ENCODE measurements around the gene FAM8A1. TPM values are rescaled to one million over a fixed set of nuclear protein-coding genes. Genes with fewer than 3 reads are reported as not detected.

The FAM8A1 gene
- total and polyA plus RNA-seq, 9 of the 15 experiments (the other 6 are each of a cell fraction or from before 2014, with no cell fraction given), result 4.9 to 23.6 (median 14.2) TPM

DNA sequence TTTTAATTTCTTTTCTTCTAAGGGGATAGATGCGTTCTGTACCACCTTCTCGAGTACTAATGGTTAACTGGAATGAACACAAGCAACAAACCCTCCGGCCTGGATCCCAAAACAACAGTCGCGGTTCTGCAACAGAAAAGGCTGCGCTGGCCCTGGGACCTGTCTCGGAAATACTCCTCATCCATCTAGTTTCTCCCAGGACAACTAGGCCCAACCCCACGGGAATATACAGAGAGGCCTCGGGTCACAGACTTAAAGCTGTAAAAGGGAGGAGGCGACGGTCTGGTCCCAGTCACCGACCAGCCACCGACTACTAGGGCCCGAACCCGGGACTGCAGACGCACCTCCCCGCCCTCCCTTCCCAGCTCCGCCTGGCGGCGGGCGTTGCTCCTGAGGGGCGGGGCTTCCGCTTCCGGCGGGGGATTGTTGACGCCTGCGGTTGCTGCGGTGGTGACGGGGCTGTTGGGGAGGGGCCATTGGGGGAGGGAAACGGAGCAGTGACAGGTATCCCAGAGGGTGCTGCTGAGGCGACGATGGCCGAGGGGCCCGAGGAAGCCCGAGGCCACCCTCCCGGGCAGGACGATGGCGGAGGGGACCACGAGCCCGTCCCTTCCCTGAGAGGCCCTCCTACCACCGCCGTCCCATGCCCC lies at the start of gene FAM8A1 (continued):
- TF ChIP-seq, protein P1, sequence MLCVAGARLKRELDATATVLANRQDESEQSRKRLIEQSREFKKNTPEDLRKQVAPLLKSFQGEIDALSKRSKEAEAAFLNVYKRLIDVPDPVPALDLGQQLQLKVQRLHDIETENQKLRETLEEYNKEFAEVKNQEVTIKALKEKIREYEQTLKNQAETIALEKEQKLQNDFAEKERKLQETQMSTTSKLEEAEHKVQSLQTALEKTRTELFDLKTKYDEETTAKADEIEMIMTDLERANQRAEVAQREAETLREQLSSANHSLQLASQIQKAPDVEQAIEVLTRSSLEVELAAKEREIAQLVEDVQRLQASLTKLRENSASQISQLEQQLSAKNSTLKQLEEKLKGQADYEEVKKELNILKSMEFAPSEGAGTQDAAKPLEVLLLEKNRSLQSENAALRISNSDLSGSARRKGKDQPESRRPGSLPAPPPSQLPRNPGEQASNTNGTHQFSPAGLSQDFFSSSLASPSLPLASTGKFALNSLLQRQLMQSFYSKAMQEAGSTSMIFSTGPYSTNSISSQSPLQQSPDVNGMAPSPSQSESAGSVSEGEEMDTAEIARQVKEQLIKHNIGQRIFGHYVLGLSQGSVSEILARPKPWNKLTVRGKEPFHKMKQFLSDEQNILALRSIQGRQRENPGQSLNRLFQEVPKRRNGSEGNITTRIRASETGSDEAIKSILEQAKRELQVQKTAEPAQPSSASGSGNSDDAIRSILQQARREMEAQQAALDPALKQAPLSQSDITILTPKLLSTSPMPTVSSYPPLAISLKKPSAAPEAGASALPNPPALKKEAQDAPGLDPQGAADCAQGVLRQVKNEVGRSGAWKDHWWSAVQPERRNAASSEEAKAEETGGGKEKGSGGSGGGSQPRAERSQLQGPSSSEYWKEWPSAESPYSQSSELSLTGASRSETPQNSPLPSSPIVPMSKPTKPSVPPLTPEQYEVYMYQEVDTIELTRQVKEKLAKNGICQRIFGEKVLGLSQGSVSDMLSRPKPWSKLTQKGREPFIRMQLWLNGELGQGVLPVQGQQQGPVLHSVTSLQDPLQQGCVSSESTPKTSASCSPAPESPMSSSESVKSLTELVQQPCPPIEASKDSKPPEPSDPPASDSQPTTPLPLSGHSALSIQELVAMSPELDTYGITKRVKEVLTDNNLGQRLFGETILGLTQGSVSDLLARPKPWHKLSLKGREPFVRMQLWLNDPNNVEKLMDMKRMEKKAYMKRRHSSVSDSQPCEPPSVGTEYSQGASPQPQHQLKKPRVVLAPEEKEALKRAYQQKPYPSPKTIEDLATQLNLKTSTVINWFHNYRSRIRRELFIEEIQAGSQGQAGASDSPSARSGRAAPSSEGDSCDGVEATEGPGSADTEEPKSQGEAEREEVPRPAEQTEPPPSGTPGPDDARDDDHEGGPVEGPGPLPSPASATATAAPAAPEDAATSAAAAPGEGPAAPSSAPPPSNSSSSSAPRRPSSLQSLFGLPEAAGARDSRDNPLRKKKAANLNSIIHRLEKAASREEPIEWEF (CRISPR knock-in tag; IDR thresholded peaks at IDR 0.05), result no peak
- TF ChIP-seq RBM39 (optimal IDR thresholded peaks at IDR 0.05; ENCODE audit: low read depth, low read length) (no peak), TCF7 (IDR thresholded peaks at IDR 0.05; ENCODE audit: borderline replicate concordance) (peak; percentile 48; the same call in 1 of the 2 replicates), POLR2H (tag; IDR thresholded peaks at IDR 0.05; ENCODE audit: low read depth) (peak; percentile 86), ETV5 (CRISPR knock-in tag; IDR thresholded peaks at IDR 0.05; ENCODE audit: low read depth) (peak; percentile 93), ARHGAP35 (IDR thresholded peaks at IDR 0.05; ENCODE audit: partially characterized antibody) (no peak), SAFB2 (IDR thresholded peaks at IDR 0.05; ENCODE audit: borderline replicate concordance, low read depth, low read length, severe bottlenecking) (no peak), NFE2L1 (tag; IDR thresholded peaks at IDR 0.05; ENCODE audit: borderline replicate concordance, low read depth) (no peak), CBX5 (IDR thresholded peaks at IDR 0.05; ENCODE audit: borderline replicate concordance, low read depth) (no peak), NRF1 (conservative IDR thresholded peaks at IDR 0.05 in 1 of 2, IDR thresholded peaks at IDR 0.05 in 1 of 2) (peak; percentile 48 to 62), NONO (IDR thresholded peaks at IDR 0.05; ENCODE audit: low read depth in 2 of 2, low read length in 1 of 2) (no peak; a peak in 1 of 4 replicates), SMARCA5 (IDR thresholded peaks at IDR 0.05) (no peak), MTA3 (IDR thresholded peaks at IDR 0.05; ENCODE audit: borderline replicate concordance) (no peak), SP1 (CRISPR knock-in tag; IDR thresholded peaks at IDR 0.05) (peak; percentile 95), ZNF764 (CRISPR knock-in tag; IDR thresholded peaks at IDR 0.05; ENCODE audit: low read depth) (no peak), ZNF347 (CRISPR knock-in tag; IDR thresholded peaks at IDR 0.05; ENCODE audit: low read depth) (no peak), NFATC3 (IDR thresholded peaks at IDR 0.05) (no peak), BRD4 (IDR thresholded peaks at IDR 0.05) (no peak), PHF8 (IDR thresholded peaks at IDR 0.05; ENCODE audit: borderline replicate concordance, low read length) (peak; percentile 88; the same call in 1 of the 2 replicates), SMAD3 (CRISPR knock-in tag; conservative IDR thresholded peaks at IDR 0.05) (no peak)
- TF ChIP-seq, protein P2, sequence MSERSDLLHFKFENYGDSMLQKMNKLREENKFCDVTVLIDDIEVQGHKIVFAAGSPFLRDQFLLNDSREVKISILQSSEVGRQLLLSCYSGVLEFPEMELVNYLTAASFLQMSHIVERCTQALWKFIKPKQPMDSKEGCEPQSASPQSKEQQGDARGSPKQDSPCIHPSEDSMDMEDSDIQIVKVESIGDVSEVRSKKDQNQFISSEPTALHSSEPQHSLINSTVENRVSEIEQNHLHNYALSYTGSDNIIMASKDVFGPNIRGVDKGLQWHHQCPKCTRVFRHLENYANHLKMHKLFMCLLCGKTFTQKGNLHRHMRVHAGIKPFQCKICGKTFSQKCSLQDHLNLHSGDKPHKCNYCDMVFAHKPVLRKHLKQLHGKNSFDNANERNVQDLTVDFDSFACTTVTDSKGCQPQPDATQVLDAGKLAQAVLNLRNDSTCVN (CRISPR knock-in tag; IDR thresholded peaks at IDR 0.05), result no peak
- TF ChIP-seq, protein P3, sequence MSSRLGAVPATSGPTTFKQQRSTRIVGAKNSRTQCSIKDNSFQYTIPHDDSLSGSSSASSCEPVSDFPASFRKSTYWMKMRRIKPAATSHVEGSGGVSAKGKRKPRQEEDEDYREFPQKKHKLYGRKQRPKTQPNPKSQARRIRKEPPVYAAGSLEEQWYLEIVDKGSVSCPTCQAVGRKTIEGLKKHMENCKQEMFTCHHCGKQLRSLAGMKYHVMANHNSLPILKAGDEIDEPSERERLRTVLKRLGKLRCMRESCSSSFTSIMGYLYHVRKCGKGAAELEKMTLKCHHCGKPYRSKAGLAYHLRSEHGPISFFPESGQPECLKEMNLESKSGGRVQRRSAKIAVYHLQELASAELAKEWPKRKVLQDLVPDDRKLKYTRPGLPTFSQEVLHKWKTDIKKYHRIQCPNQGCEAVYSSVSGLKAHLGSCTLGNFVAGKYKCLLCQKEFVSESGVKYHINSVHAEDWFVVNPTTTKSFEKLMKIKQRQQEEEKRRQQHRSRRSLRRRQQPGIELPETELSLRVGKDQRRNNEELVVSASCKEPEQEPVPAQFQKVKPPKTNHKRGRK (tag; IDR thresholded peaks at IDR 0.05), result no peak

Data from K562 (cell line).